Esophagus squamous epithelium (tissue), 5 donors: ENCODE measurements around the gene SCN3B. TPM values are rescaled to one million over a fixed set of nuclear protein-coding genes. Genes with fewer than 3 reads are reported as not detected.

Source experiments
- DNase-seq: peaks from one replicate; lab custom pipeline; 2025; lab: John Stamatoyannopoulos, UW
- H3K27ac ChIP-seq, 4 donors: fragments of 200-600 bp; sonication (generic); one replicate each; pipeline ENCODE4 v1.5.1; 2016 to 2019; ENCODE audit warnings: mild to moderate bottlenecking in 1 of 4
- H3K27me3 ChIP-seq, 4 donors: fragments of 200-600 bp; sonication (generic); 1 replicate in 3 of 4; 2 replicates in 1 of 4; pipeline versions ENCODE4 v1.5.1 to v1.6.0; 2017 to 2021; ENCODE audit warnings: antibody characterized with exemption in 1 of 4
- H3K36me3 ChIP-seq, 3 donors: fragments of 200-600 bp; sonication (generic); one replicate each; pipeline ENCODE4 v1.5.1; 2016 to 2019
- H3K4me1 ChIP-seq, 3 donors: fragments of 200-600 bp; sonication (generic); one replicate each; pipeline ENCODE4 v1.5.1; 2017 to 2019
- H3K4me3 ChIP-seq, 4 donors: fragments of 200-600 bp; sonication (generic); 1 replicate in 3 of 4; 2 replicates in 1 of 4; pipeline ENCODE4 v1.5.1; 2016 to 2019; ENCODE audit warnings: mild to moderate bottlenecking in 2 of 4, moderate library complexity in 1 of 4
- H3K9me3 ChIP-seq, 3 donors: fragments of 200-600 bp; sonication (generic); one replicate each; pipeline ENCODE4 v1.5.1; 2016 to 2019
- CTCF ChIP-seq, 6 experiments: fragments of 450-650 bp in 4 of 6; fragments of 200-600 bp in 2 of 6; sonication (generic) in 2 of 6; IDR thresholded peaks; one replicate each; pipeline ENCODE4 v1.5.1; 2016 to 2019; ENCODE audit warnings: antibody characterized with exemption in 6 of 6, mild to moderate bottlenecking in 4 of 6, moderate library complexity in 4 of 6
- POLR2A ChIP-seq, 4 donors: fragments of 450-650 bp; IDR thresholded peaks; one replicate each; pipeline ENCODE4 v1.6.1; 2017; ENCODE audit warnings: antibody characterized with exemption in 4 of 4, mild to moderate bottlenecking in 4 of 4, moderate library complexity in 3 of 4
- WGBS, 2 donors: methylation state at CpG; one replicate each; pipeline ENCODE4 v1.1.5; 2018; 5-methylcytosine and 5-hydroxymethylcytosine counted together
- intact Hi-C: fragments of 100-400 bp; cut with DNase I; formaldehyde crosslinking; loops from one replicate; pipeline ENCODE4 v1.15.0; 2022
- total RNA-seq, 4 donors: library from RNA; depleted of rRNA; stranded (reverse); fragments of >200 nt; gene quantifications; one replicate each; pipeline ENCODE4 v1.1.0, GENCODE V29; 2016
- donor health status: DM: yes; HTN: yes; CAD: no.

Gene SCN3B
- total RNA-seq, 4 donors from 2014 or later: 0.06 to 3.4 (median 0.83) TPM; not detected in 1

DNA sequence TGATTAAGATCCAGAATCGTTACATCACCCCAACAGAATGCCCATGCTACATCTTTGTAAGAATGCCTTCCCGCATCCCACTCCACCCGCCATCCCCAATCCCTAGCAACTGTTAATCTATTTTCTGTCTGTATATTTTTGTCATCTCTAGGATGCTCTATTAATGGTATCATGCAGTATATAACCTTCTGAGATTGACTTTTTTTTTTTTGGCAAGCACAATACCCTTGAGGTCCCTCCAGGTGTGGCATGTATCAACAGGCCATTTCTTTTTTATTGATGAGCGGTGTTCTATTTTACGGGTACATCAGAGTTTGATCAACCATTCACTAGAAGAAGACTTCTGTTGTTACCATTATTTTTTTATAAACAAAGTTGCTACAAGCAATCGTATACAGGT lies 30.2 kb upstream of the SCN3B start:
- H3K27me3 ChIP-seq: peaks cover 0 to 24% (median 0%) of the 10 kb centered on the region in 4 donors
- 76 to 82% methylated on average over 6 of the region's 6 CpGs for WGBS, 2 donors
- intact Hi-C loops: no loop called here
- H3K4me1 ChIP-seq: no peaks in the 10 kb centered on the region
- H3K4me3 ChIP-seq: no peak overlapping the region
- no peaks in the 10 kb centered on the region for H3K36me3 ChIP-seq
- TF ChIP-seq CTCF (IDR thresholded peaks at IDR 0.05) (no peak), POLR2A (IDR thresholded peaks at IDR 0.05) (no peak)
- no peaks in the 10 kb centered on the region for H3K9me3 ChIP-seq
- no peak overlapping the region for H3K27ac ChIP-seq
- DNase-seq: no peak

DNA sequence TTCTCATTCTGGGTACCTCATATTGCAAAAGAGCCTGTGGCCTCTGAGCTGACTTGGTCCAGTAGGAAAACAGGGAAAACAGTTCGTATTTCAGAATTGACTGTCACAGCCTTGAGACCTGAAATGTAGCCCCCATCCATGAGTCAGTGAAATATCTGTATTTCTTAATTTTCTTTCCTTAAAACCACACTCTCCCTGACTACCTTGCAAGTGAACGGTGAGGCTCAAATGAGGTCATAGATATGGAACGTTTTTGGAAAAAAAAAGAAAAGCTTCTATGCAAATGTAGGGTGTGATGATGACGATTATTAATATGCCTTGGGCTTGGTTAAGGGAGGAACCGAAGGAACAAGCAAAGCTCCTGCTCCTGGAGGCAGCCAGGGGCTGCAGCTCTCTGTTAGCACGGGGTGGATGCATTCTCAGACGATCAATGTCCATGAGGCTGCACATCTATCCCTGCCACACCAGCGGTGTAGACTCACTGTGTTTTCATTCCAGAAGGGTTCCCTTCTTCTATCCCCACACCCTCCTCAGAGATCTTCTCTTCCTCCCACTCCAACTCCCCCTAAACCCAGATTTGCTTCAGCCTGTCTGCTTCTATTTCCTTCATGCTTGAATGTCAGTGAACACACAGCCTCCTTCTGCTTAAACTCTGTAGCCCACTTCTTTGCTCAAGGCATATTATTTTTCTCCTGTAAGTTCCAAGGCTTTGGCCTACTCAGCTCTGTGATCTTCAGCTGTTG lies 29.2 kb upstream of the SCN3B start:
- no peak overlapping the region for H3K27ac ChIP-seq
- H3K36me3 ChIP-seq: no peaks in the 10 kb centered on the region
- WGBS, 2 donors: 32 to 38% methylated on average over 8 of the region's 8 CpGs
- intact Hi-C loops: no loop called here
- no peak for TF ChIP-seq POLR2A (IDR thresholded peaks at IDR 0.05)
- TF ChIP-seq CTCF (IDR thresholded peaks at IDR 0.05): no peak
- peaks cover 0 to 18% (median 0%) of the 10 kb centered on the region in 4 donors for H3K27me3 ChIP-seq
- DNase-seq: no peak
- no peaks in the 10 kb centered on the region for H3K9me3 ChIP-seq
- no peaks in the 10 kb centered on the region for H3K4me1 ChIP-seq
- H3K4me3 ChIP-seq: no peak overlapping the region

GRCh38 chr11:123682696-123683410 lies 28.4 kb upstream of the SCN3B start:
- no peak overlapping the region for H3K27ac ChIP-seq
- DNase-seq: no peak
- TF ChIP-seq CTCF (IDR thresholded peaks at IDR 0.05): no peak
- no peak for TF ChIP-seq POLR2A (IDR thresholded peaks at IDR 0.05)
- no peaks in the 10 kb centered on the region for H3K36me3 ChIP-seq
- intact Hi-C loops: no loop called here
- 26 to 45% methylated on average over 4 to 5 of the region's 5 CpGs for WGBS, 2 donors
- H3K4me1 ChIP-seq: no peaks in the 10 kb centered on the region
- no peaks in the 10 kb centered on the region for H3K9me3 ChIP-seq
- H3K27me3 ChIP-seq: peaks cover 0 to 17% (median 0%) of the 10 kb centered on the region in 4 donors
- no peak overlapping the region for H3K4me3 ChIP-seq

GRCh38 chr11:123681030-123681429 lies 26.6 kb upstream of the SCN3B start:
- no peak for DNase-seq
- intact Hi-C loops: no loop called here
- WGBS, 2 donors: 64 to 70% methylated on average over 2 of the region's 2 CpGs

More at GRCh38 chr11:123681030-123681429, 26.6 kb upstream of the SCN3B start:
- TF ChIP-seq POLR2A (IDR thresholded peaks at IDR 0.05): no peak
- TF ChIP-seq CTCF (IDR thresholded peaks at IDR 0.05): no peak
- Histone ChIP-seq H3K4me1 (no peaks in the 10 kb centered on the region), H3K27ac (no peak overlapping the region), H3K27me3 (peaks cover 0 to 17% (median 0%) of the 10 kb centered on the region in 4 donors), H3K9me3 (no peaks in the 10 kb centered on the region), H3K4me3 (no peak overlapping the region), H3K36me3 (no peaks in the 10 kb centered on the region)
